HUES64 (cell line): Measurements from ENCODE around the gene SH3RF3.
"Not testable (repeated sequence)": the region's sequence is repeated elsewhere in the genome, so short reads cannot be mapped to it uniquely, and the experiment has no call there.

Source experiments
- H3K27ac ChIP-seq: 2 replicates; pipeline ENCODE4 v1.7.0; 2013; ENCODE audit warnings: low read depth, low read length, inconsistent platforms
- H3K27me3 ChIP-seq: 2 replicates; pipeline ENCODE4 v1.6.1; 2013; ENCODE audit warnings: mild to moderate bottlenecking, low read length; ENCODE audit not compliant: insufficient read depth
- H3K36me3 ChIP-seq: 2 replicates; pipeline ENCODE4 v1.6.1; 2013; ENCODE audit warnings: mild to moderate bottlenecking, low read length; ENCODE audit not compliant: insufficient read depth
- H3K4me1 ChIP-seq: 2 replicates; pipeline ENCODE4 v1.6.1; 2013; ENCODE audit warnings: mild to moderate bottlenecking, low read length, moderate library complexity; ENCODE audit not compliant: insufficient read depth
- H3K4me3 ChIP-seq: 2 replicates; pipeline ENCODE4 v1.5.1; 2013; ENCODE audit warnings: mild to moderate bottlenecking, low read length, moderate library complexity
- H3K9ac ChIP-seq: 2 replicates; pipeline ENCODE4 v1.6.1; 2013; ENCODE audit warnings: mild to moderate bottlenecking, low read depth, low read length
- H3K9me3 ChIP-seq: 2 replicates; pipeline ENCODE4 v1.6.1; 2013; ENCODE audit warnings: low read depth, low read length; ENCODE audit not compliant: insufficient read depth
- WGBS: fragments of 150-250, 120-280 bp; methylation state at CpG from one replicate; pipeline ENCODE4 v1.1.7; 2013; ENCODE audit warnings: missing lambda C conversion rate; 5-methylcytosine and 5-hydroxymethylcytosine counted together

Gene SH3RF3

GRCh38 chr2:109528811-109529501 lies 400.0 kb downstream of the SH3RF3 start:
- Histone ChIP-seq H3K9me3 (no peaks in the 10 kb centered on the region), H3K27me3 (no peaks in the 10 kb centered on the region), H3K9ac (no peak overlapping the region), H3K4me3 (no peak overlapping the region), H3K27ac (no peak overlapping the region), H3K4me1 (no peaks in the 10 kb centered on the region), H3K36me3 (no peaks in the 10 kb centered on the region)
- 96% methylated on average over 21 of the region's 21 CpGs for WGBS

- WGBS = 91% methylated on average over 16 of the region's 16 CpGs
- Histone ChIP-seq H3K9me3 (no peaks in the 10 kb centered on the region), H3K27me3 (no peaks in the 10 kb centered on the region), H3K4me3 (no peak overlapping the region), H3K27ac (no peak overlapping the region), H3K4me1 (no peaks in the 10 kb centered on the region), H3K36me3 (no peaks in the 10 kb centered on the region), H3K9ac (no peak overlapping the region)
Observed at GRCh38 chr2:109529532-109530449, 400.8 kb downstream of the SH3RF3 start.

- Histone ChIP-seq H3K4me1 (no peaks in the 10 kb centered on the region), H3K36me3 (no peaks in the 10 kb centered on the region), H3K27ac (no peak overlapping the region), H3K9me3 (no peaks in the 10 kb centered on the region), H3K9ac (no peak overlapping the region), H3K4me3 (no peak overlapping the region), H3K27me3 (no peaks in the 10 kb centered on the region)
- 83% methylated on average over 6 of the region's 6 CpGs for WGBS
Observed at GRCh38 chr2:109530712-109531111, 401.7 kb downstream of the SH3RF3 start.

GRCh38 chr2:109531221-109531620 lies 402.2 kb downstream of the SH3RF3 start:
- Histone ChIP-seq H3K9me3 (no peaks in the 10 kb centered on the region), H3K27me3 (no peaks in the 10 kb centered on the region), H3K27ac (no peak overlapping the region), H3K36me3 (no peaks in the 10 kb centered on the region), H3K4me1 (no peaks in the 10 kb centered on the region), H3K9ac (no peak overlapping the region), H3K4me3 (no peak overlapping the region)
- 95% methylated on average over 5 of the region's 5 CpGs for WGBS

GRCh38 chr2:109531896-109532727 lies 403.1 kb downstream of the SH3RF3 start:
- Histone ChIP-seq H3K4me3 (no peak overlapping the region), H3K27me3 (no peaks in the 10 kb centered on the region), H3K27ac (no peak overlapping the region), H3K9ac (no peak overlapping the region), H3K36me3 (no peaks in the 10 kb centered on the region), H3K4me1 (no peaks in the 10 kb centered on the region), H3K9me3 (peaks cover 3% of the 10 kb centered on the region; the same call in 1 of the 2 replicates)
- WGBS = 94% methylated on average over 10 of the region's 10 CpGs

GRCh38 chr2:109532728-109533076 lies 403.7 kb downstream of the SH3RF3 start:
- Histone ChIP-seq H3K4me1 (no peaks in the 10 kb centered on the region), H3K9me3 (peaks cover 3% of the 10 kb centered on the region; the same call in 1 of the 2 replicates), H3K4me3 (no peak overlapping the region), H3K9ac (no peak overlapping the region), H3K36me3 (no peaks in the 10 kb centered on the region), H3K27me3 (no peaks in the 10 kb centered on the region), H3K27ac (no peak overlapping the region)
- 95% methylated on average over 4 of the region's 5 CpGs for whole genome bisulfite sequencing

- H3K9me3 ChIP-seq = peaks cover 3% of the 10 kb centered on the region; the same call in 1 of the 2 replicates
- 91% methylated on average over 7 of the region's 7 CpGs for WGBS
- H3K27ac ChIP-seq = no peak overlapping the region
- H3K27me3 ChIP-seq = no peaks in the 10 kb centered on the region
- no peak overlapping the region for H3K4me3 ChIP-seq
- H3K36me3 ChIP-seq = no peaks in the 10 kb centered on the region
- no peaks in the 10 kb centered on the region for H3K4me1 ChIP-seq
- H3K9ac ChIP-seq = no peak overlapping the region
Observed at GRCh38 chr2:109533823-109534222, 404.8 kb downstream of the SH3RF3 start.

- Histone ChIP-seq H3K4me3 (no peak overlapping the region), H3K4me1 (no peaks in the 10 kb centered on the region), H3K27ac (no peak overlapping the region), H3K9ac (no peak overlapping the region), H3K27me3 (no peaks in the 10 kb centered on the region), H3K36me3 (no peaks in the 10 kb centered on the region), H3K9me3 (peaks cover 3% of the 10 kb centered on the region; the same call in 1 of the 2 replicates)
- WGBS = 96% methylated on average over 6 of the region's 6 CpGs
Observed at GRCh38 chr2:109535217-109535946, 406.4 kb downstream of the SH3RF3 start.

GRCh38 chr2:109536556-109536955 lies 407.6 kb downstream of the SH3RF3 start:
- not testable (repeated sequence) for H3K27ac ChIP-seq, H3K27me3 ChIP-seq, H3K9me3 ChIP-seq, H3K4me3 ChIP-seq, H3K36me3 ChIP-seq, H3K9ac ChIP-seq, H3K4me1 ChIP-seq
- WGBS = 88% methylated on average over 3 of the region's 3 CpGs

GRCh38 chr2:109537565-109538222 lies 408.7 kb downstream of the SH3RF3 start:
- Histone ChIP-seq H3K4me3 (no peak overlapping the region), H3K36me3 (peaks cover 1% of the 10 kb centered on the region; the same call in 1 of the 2 replicates), H3K4me1 (no peaks in the 10 kb centered on the region), H3K27ac (no peak overlapping the region), H3K9me3 (peaks cover 3% of the 10 kb centered on the region; the same call in 1 of the 2 replicates), H3K9ac (no peak overlapping the region), H3K27me3 (no peaks in the 10 kb centered on the region)
- WGBS = 95% methylated on average over 10 of the region's 10 CpGs
